GM12801 (cell line): ENCODE results near the gene GAMT.

Experiments used
- TF ChIP-seq, protein P1 (sequence below): IDR thresholded peaks from one replicate; pipeline ENCODE4 v1.5.1; 2011; ENCODE audit warnings: control low read depth; ENCODE audit not compliant: insufficient read length; ENCODE audit errors: extremely low read depth

GAMT gene

DNA sequence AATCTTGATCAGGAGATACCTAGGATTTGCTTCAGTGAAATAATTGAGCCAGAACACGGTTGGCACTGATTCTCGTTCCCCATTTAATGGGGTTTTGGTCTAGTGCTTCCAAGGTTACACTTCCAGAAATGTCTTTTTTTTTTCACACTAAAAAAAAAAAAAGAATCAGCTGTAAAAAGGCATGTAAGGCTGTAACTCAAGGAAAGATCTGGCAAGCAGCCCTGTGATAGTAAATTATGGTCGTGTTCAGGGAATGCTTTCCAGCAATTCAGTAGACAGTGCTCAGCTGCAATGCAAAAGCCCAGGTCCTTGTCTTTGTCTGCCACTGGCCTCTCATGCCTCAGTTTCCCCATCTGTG lies 44.9 kb downstream of the GAMT start:
- TF ChIP-seq, protein P1, sequence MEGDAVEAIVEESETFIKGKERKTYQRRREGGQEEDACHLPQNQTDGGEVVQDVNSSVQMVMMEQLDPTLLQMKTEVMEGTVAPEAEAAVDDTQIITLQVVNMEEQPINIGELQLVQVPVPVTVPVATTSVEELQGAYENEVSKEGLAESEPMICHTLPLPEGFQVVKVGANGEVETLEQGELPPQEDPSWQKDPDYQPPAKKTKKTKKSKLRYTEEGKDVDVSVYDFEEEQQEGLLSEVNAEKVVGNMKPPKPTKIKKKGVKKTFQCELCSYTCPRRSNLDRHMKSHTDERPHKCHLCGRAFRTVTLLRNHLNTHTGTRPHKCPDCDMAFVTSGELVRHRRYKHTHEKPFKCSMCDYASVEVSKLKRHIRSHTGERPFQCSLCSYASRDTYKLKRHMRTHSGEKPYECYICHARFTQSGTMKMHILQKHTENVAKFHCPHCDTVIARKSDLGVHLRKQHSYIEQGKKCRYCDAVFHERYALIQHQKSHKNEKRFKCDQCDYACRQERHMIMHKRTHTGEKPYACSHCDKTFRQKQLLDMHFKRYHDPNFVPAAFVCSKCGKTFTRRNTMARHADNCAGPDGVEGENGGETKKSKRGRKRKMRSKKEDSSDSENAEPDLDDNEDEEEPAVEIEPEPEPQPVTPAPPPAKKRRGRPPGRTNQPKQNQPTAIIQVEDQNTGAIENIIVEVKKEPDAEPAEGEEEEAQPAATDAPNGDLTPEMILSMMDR = no peak

DNA sequence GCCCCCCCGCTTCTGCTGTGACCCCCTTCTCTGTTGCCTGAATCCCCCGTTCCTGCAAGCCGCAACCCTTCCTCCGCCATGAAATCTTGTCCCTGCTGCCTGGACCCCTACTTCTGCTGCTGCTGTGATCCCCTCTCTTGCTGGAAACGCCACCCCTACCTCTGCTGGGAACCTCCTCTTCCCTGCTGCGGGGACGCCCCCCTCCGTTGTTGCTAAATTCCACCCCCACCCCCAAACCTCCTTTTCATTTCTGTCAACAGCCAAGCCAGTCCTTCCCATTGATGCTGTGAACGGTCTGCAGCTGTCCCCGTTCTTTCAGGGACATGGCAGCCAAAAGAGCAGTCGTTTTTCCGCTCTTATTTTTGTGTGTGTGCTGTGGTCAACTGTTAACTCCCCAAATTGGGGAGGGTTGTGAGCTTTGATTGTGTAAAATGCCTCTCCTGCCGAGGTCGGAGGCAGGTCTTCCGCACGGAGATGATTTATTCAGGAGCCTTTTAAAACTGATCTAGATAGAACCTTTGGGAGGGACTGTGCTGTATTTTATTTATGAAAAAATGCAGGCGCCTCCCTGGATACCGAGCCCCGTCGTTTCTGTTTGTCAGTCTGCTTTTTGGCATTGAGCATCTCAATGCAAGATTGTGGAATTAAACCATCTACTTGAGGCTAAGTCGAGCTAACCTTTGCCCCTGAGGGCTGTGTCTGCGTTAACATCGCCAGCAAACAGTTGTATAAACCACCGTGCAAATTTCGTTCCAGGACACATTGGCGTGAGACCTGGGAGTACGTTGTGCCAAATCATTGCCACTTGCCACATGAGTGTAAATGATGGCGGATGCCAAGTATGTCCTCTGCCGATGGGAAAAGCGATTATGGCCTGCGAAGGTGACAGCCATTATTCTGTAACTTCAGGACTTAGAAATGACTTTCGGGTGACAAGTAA lies 45.5 kb downstream of the GAMT start:
- TF ChIP-seq, protein P1 = no peak

DNA sequence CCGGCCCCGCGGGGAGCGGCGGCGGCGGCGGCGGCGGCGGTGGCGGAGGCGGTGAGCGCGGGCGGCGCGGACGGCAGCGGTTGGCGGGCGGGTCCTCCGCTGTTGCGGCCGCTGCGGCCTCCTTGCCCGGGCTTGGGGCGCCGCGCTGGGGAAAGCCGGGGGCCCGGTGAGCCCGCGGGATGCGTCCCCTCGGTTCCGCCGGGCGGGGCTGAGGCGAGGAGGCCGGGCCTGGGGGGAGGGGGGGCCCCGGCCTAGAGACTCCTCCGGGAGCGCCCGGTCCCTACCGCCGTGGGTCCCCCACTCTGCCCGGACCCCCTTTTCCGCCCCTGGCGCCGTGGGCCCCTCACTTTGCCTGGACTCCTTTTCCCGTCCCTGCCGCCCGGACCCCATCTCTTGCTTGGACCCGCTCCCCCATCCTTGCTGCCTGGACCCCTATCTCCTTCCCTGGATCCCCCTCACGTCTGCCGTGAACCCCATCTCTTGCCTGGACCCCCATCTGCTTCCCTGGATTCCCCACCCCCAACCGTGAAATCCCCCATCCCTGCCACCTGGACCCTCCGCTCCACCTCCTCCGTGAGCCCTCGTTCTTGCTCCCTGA lies 46.3 kb downstream of the GAMT start:
- TF ChIP-seq, protein P1 = no peak

DNA sequence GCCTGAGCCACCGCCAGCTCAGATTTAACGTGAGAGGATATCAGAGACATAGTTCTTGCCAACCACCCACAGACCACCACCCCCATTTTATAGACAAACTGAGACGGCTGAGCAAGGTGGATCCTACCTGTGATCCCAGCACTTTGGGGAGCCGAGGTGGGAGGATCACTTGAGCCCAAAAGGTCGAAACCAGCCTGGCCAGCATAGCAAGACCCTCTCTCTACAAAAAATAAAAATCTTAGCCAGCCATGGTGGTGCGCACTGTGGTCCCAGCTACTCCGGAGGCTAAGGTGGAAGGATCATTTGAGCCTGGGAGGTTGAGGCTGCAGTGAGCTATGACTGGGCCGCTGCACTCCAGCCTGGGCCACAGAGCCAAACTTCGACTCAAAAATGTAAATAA lies 48.2 kb downstream of the GAMT start:
- TF ChIP-seq, protein P1 = no peak

DNA sequence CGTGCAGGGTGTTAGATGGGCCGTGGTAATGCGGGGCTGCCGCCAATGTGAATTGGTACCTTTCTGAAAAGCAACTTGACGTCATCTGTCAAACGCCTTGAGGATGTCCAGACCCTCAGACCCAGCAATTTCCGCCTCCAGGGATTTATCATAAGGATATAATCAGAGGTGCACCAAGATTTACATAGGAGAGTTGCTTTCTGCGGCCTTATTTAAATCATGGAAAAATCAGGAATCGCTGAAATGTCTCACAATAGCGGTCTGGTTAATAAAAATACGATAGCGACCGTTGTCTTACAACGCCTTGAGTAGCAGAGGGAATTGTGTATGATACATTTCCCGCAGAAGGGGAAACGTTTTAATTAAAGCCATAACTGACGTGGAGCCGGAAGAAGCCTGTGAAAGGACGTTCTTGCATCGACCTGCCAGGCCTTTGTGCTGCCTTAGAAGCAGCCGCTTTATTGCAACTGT lies 49.9 kb downstream of the GAMT start:
- TF ChIP-seq, protein P1 = no peak

DNA sequence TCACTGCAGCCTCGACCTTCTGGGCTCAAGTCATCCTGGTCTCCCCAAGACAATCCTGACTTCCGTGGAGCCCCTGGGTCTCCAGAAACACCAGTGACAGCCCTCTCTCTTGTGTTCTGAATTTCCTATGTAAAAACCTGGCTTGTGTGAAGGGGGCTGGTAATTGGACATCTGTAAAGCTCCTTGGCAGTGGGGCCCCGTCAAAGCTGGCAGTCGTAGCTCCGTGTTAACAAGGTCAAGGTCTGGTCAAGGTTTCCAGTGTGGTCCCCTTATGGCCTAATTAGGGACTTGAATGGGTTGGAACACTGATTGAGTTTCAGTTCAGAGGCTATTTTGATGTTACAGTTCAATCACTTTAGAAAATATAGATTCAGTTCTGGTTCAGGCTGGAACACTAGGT lies 50.5 kb downstream of the GAMT start:
- TF ChIP-seq, protein P1 = no peak

DNA sequence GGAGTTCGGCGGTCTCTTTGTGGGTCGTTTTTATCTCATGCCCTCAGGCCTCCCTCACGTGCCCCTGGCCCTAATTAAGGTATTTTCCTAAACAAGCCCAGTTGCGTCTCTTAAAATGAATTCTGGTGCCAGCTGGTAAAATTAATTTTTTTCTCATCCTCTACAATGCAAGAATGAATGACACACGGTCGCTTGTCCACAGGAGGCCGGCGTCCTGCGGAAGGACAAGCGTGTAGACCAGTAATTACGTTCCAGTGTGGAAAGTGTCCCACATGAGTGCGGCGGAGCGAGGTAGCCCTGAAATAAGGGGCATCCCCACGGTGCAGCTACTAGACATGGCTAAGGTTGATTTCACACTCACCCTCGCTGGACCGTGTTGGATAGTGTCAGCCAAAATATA lies 52.1 kb downstream of the GAMT start:
- TF ChIP-seq, protein P1 = no peak
